ENCODE data around the gene IRS4.

- TF ChIP-seq CTCF (IDR thresholded peaks at IDR 0.05): peak in 2 of 6 experiments; percentile 23 to 39
- no peak for TF ChIP-seq POLR2A (IDR thresholded peaks at IDR 0.05)
- no peak for TF ChIP-seq EP300 (IDR thresholded peaks at IDR 0.05)
These were observed 37.0 kb downstream of the IRS4 start for GRCh38 chrX:108699368-108699767.

Data from upper lobe of left lung (tissue), 4 donors.